Glutamatergic neuron (in vitro differentiated cells): ENCODE results near the gene PLA2G4F. TPM values are rescaled to one million over a fixed set of nuclear protein-coding genes. Genes with fewer than 3 reads are reported as not detected.

ENCODE experiments used
- DNase-seq: peaks from one replicate; pipeline ENCODE4 v3.0.0; 2022
- H3K27ac Mint-ChIP-seq: one replicate; pipeline ENCODE4 v1.8.0; 2020; ENCODE audit warnings: mild to moderate bottlenecking, mixed read lengths, inconsistent platforms; ENCODE audit not compliant: unreplicated experiment
- H3K27me3 Mint-ChIP-seq: one replicate; pipeline ENCODE4 v1.8.0; 2020; ENCODE audit warnings: mild to moderate bottlenecking, moderate library complexity, mixed read lengths, inconsistent platforms; ENCODE audit not compliant: unreplicated experiment
- H3K36me3 Mint-ChIP-seq: one replicate; pipeline ENCODE4 v1.8.0; 2020; ENCODE audit warnings: mild to moderate bottlenecking, mixed read lengths, inconsistent platforms; ENCODE audit not compliant: unreplicated experiment
- H3K4me1 Mint-ChIP-seq: one replicate; pipeline ENCODE4 v1.8.0; 2020; ENCODE audit warnings: mild to moderate bottlenecking, low read depth, mixed read lengths, inconsistent platforms; ENCODE audit not compliant: unreplicated experiment
- H3K4me3 Mint-ChIP-seq: one replicate; pipeline ENCODE4 v1.8.0; 2020; ENCODE audit warnings: mild to moderate bottlenecking, mixed read lengths, inconsistent platforms; ENCODE audit not compliant: unreplicated experiment
- H3K9me3 Mint-ChIP-seq: one replicate; pipeline ENCODE4 v1.8.0; 2020; ENCODE audit warnings: mild to moderate bottlenecking, moderate library complexity, mixed read lengths, inconsistent platforms; ENCODE audit not compliant: unreplicated experiment
- total RNA-seq: library from RNA; stranded (reverse); fragmentation: NEBNext Ultra II Directional; extraction: Animal tissue kit (Norgen Biotek cat#: 25700); gene quantifications from one replicate; pipeline ENCODE4 v1.2.1, GENCODE V29; 2021; ENCODE audit not compliant: unreplicated experiment
- TF ChIP-seq, protein P1 (sequence below): fragments of 200-600 bp; sonication (generic); IDR thresholded peaks from one replicate; pipeline ENCODE4 v1.5.0; 2021; ENCODE audit not compliant: partially characterized antibody, unreplicated experiment

PLA2G4F gene
- total RNA-seq, 1 donor from 2014 or later: not detected

DNA sequence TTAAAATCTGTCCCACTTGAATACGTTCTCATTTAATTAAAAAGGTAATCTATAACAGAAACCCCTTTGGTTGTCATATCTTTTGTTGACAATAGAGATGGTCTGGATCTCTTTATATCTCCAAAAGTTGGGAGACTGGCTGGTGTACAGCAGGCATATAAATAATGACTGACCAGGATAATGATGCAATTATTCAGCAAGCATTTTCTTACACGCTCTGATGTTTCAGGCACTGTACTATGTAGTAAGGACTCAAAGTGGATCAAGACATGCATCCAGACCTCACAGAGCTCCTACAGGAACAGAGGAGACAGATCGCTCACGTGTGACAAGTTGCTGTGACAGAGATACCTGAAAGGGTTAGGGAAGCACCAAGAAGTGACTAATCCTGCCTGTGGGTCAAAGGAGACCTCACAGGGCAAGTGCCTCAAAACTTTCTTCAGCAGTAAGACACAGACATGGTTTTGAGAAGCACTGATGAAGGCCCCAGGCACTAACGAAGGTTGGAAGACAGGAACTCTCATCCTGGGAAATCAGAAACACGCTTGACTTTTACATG lies 26.0 kb upstream of the PLA2G4F start:
- Mint-ChIP-seq H3K36me3 (no peaks in the 10 kb centered on the region), H3K27ac (no peak overlapping the region), H3K27me3 (peaks cover 2% of the 10 kb centered on the region), H3K9me3 (no peaks in the 10 kb centered on the region), H3K4me1 (no peaks in the 10 kb centered on the region), H3K4me3 (no peak overlapping the region)
- DNase-seq: no peak
- TF ChIP-seq, protein P1, sequence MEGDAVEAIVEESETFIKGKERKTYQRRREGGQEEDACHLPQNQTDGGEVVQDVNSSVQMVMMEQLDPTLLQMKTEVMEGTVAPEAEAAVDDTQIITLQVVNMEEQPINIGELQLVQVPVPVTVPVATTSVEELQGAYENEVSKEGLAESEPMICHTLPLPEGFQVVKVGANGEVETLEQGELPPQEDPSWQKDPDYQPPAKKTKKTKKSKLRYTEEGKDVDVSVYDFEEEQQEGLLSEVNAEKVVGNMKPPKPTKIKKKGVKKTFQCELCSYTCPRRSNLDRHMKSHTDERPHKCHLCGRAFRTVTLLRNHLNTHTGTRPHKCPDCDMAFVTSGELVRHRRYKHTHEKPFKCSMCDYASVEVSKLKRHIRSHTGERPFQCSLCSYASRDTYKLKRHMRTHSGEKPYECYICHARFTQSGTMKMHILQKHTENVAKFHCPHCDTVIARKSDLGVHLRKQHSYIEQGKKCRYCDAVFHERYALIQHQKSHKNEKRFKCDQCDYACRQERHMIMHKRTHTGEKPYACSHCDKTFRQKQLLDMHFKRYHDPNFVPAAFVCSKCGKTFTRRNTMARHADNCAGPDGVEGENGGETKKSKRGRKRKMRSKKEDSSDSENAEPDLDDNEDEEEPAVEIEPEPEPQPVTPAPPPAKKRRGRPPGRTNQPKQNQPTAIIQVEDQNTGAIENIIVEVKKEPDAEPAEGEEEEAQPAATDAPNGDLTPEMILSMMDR: no peak

DNA sequence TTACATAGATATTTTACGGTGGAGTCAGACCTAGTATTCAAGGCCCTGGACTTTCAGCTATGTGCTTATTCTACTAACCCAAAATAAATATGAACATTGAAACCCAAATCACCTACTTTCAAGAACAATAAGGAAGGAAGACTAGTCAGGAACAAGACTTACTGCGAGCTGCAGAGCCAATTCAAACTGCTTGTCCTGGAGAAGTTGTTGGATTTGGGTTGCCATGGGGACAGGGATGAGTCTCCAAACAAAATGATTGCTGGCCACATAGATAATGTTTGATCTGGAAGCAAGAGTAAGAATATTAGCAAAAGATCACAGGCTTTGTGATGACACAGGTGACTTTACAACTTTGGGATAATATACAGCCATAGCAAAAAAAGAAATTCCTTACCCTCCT lies 21.6 kb upstream of the PLA2G4F start:
- no peaks in the 10 kb centered on the region for H3K36me3 Mint-ChIP-seq
- no peak overlapping the region for H3K27ac Mint-ChIP-seq
- no peak overlapping the region for H3K4me3 Mint-ChIP-seq
- no peaks in the 10 kb centered on the region for H3K9me3 Mint-ChIP-seq
- H3K4me1 Mint-ChIP-seq: no peaks in the 10 kb centered on the region
- TF ChIP-seq, protein P1: no peak
- DNase-seq: no peak
- H3K27me3 Mint-ChIP-seq: peaks cover 2% of the 10 kb centered on the region

DNA sequence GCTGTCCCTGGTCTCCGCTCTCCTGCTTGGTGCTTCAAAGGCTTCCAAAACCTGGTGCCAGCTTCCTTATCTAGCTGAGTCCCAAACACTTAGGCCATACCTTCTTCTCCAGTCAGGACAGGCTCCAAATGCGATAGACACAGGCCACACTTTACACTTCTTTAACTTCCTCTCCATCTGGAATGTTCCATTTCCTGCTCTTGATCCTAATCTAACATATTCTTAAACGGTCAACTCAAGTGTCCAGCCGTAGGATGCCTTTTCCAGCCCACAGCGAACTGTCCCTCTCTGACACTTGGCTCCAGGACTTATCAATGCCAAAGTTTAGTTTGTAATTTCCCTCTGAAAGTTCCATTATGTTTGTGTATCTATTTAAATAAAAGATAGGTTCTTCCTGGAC lies 19.2 kb upstream of the PLA2G4F start:
- TF ChIP-seq, protein P1: no peak
- Mint-ChIP-seq H3K4me3 (no peak overlapping the region), H3K9me3 (no peaks in the 10 kb centered on the region), H3K27me3 (peaks cover 2% of the 10 kb centered on the region), H3K27ac (no peak overlapping the region), H3K36me3 (no peaks in the 10 kb centered on the region), H3K4me1 (no peaks in the 10 kb centered on the region)
- no peak for DNase-seq

DNA sequence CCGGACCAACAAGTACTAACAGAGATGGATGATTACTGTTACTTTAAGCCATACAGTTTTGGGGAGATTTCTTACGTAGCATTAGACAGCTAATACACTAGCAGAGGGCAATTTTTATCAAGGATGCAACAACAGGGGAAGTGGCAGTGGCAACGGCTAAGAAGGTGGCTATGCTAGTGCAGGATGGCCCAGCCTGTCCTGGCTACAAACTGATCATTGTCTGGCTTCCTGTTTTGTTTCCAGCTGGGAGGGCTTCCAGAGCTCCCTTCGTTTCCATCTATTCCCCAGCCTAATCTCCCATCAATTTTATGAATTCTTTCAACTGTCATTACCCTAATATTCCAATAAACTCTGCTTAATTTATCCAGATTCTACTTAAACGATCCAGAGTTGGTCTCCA lies 16.0 kb upstream of the PLA2G4F start:
- H3K4me3 Mint-ChIP-seq: no peak overlapping the region

DNA sequence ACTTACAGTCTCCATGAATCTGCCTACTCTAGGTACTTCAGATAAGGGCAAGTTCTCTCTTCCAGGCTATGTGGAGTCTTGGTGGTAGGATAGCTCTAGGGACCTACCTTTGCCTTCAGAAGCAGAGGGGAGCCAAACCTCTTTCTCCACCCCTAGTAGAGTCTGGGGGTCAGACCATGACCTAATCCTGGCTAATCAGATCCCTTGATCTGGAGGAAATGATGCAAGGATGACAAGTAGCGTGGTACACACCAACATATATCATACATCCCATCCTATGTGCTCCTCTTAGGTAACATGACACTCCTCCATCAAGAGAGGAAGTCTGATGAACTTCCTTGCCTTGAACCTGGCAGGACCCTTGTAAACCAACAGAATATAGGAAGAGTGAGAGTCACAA lies 15.4 kb upstream of the PLA2G4F start:
- TF ChIP-seq, protein P1: no peak
- no peaks in the 10 kb centered on the region for H3K4me1 Mint-ChIP-seq
- no peak overlapping the region for H3K27ac Mint-ChIP-seq
- H3K4me3 Mint-ChIP-seq: no peak overlapping the region
- no peaks in the 10 kb centered on the region for H3K36me3 Mint-ChIP-seq
- no peak for DNase-seq
- H3K9me3 Mint-ChIP-seq: no peaks in the 10 kb centered on the region
- H3K27me3 Mint-ChIP-seq: no peaks in the 10 kb centered on the region

More for the DNA sequence above, 16.0 kb upstream of the PLA2G4F start:
- no peaks in the 10 kb centered on the region for H3K27me3 Mint-ChIP-seq
- TF ChIP-seq, protein P1: no peak
- no peak for DNase-seq
- H3K9me3 Mint-ChIP-seq: no peaks in the 10 kb centered on the region
- no peaks in the 10 kb centered on the region for H3K4me1 Mint-ChIP-seq
- no peaks in the 10 kb centered on the region for H3K36me3 Mint-ChIP-seq
- no peak overlapping the region for H3K27ac Mint-ChIP-seq
